ENCODE measurements around the gene WWOX. TPM values are rescaled to one million over a fixed set of nuclear protein-coding genes. Genes with fewer than 3 reads are reported as not detected.

Gene WWOX
- total and polyA plus RNA-seq, 2 of the 4 experiments (the other 2 are of a cell fraction) = 2.7 to 5.4 TPM

GRCh38 chr16:79067600-79067999, 968.1 kb downstream of the WWOX start:
- no peak overlapping the region for H4K91ac ChIP-seq (ENCODE audit: insufficient read depth, low read depth, low read length)
- H3K79me1 ChIP-seq (ENCODE audit: low read depth in 1 of 2, low read length in 2 of 2) = no peaks in the 10 kb centered on the region
- no peak overlapping the region for H2AFZ ChIP-seq (replicated peaks; ENCODE audit: low read length, poor library complexity)
- dilution Hi-C loops (cut with HindIII; ENCODE audit: low sequenced_read_pairs, unreplicated experiment) (no loop called here), in situ Hi-C loops (cut with MboI; ENCODE audit: low sequenced_read_pairs) (no loop called here), intact Hi-C loops (cut with micrococcal nuclease) (no loop called here)
- ChIA-PET CTCF (no interaction called here), POLR2A (ENCODE audit: unreplicated experiment) (no interaction called here)
- BruUV-seq (replicated peaks) = no TSS peak
- H4K5ac ChIP-seq (ENCODE audit: low read depth, low read length) = no peak overlapping the region
- WGBS, 2 experiments (ENCODE audit: extremely low coverage in 2 of 2, insufficient read length in 1 of 2) = no CpG with 5 or more reads among the region's 7 CpGs
- no peak overlapping the region for H2BK20ac ChIP-seq (ENCODE audit: low read depth, low read length)
- H4K8ac ChIP-seq (ENCODE audit: low read depth in 2 of 2, low read length in 2 of 2) = no peak overlapping the region
- H3K27ac ChIP-seq (ENCODE audit: insufficient read depth, low read length) = no peak overlapping the region
- no peak overlapping the region for H3K4me3 ChIP-seq (ENCODE audit: insufficient read depth, low read depth, low read length)
- no peak overlapping the region for H3K4me2 ChIP-seq (ENCODE audit: low read depth, low read length)
- no peak overlapping the region for H3K9ac ChIP-seq (ENCODE audit: low read depth, low read length)
- H3K9me1 ChIP-seq (ENCODE audit: insufficient read depth, low read length) = no peaks in the 10 kb centered on the region
- H2BK120ac ChIP-seq (ENCODE audit: low read depth, low read length) = no peak overlapping the region
- TF ChIP-seq RFX5 (IDR thresholded peaks at IDR 0.05; ENCODE audit: low read depth, low read length) (no peak), RCOR1 (IDR thresholded peaks at IDR 0.05; ENCODE audit: insufficient replicate concordance, low read length) (no peak), NFE2L2 (IDR thresholded peaks at IDR 0.05; ENCODE audit: low read depth, low read length) (no peak), CEBPB (IDR thresholded peaks at IDR 0.05; ENCODE audit: low read depth, low read length) (no peak), CTCF (conservative IDR thresholded peaks at IDR 0.05; ENCODE audit: low read depth, low read length) (no peak), SMC3 (IDR thresholded peaks at IDR 0.05; ENCODE audit: low read depth, low read length) (no peak)
- TF ChIP-seq, protein P1, sequence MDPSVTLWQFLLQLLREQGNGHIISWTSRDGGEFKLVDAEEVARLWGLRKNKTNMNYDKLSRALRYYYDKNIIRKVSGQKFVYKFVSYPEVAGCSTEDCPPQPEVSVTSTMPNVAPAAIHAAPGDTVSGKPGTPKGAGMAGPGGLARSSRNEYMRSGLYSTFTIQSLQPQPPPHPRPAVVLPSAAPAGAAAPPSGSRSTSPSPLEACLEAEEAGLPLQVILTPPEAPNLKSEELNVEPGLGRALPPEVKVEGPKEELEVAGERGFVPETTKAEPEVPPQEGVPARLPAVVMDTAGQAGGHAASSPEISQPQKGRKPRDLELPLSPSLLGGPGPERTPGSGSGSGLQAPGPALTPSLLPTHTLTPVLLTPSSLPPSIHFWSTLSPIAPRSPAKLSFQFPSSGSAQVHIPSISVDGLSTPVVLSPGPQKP (IDR thresholded peaks at IDR 0.05; ENCODE audit: borderline replicate concordance, low read depth, low read length) = no peak
- no peak overlapping the region for H2BK15ac ChIP-seq (ENCODE audit: low read depth, low read length)
- H2BK5ac ChIP-seq (ENCODE audit: low read depth, low read length, poor library complexity, severe bottlenecking) = no peak overlapping the region
- no peaks in the 10 kb centered on the region for H4K20me1 ChIP-seq (ENCODE audit: insufficient read depth, low read length)
- H3K36me3 ChIP-seq (ENCODE audit: control insufficient read depth, insufficient read depth, low read length) = no peaks in the 10 kb centered on the region
- H2AK9ac ChIP-seq (replicated peaks; ENCODE audit: low read depth, low read length, poor library complexity) = no peak overlapping the region
- no peaks in the 10 kb centered on the region for H3K27me3 ChIP-seq (ENCODE audit: control insufficient read depth, insufficient read depth, low read length)
- no peak overlapping the region for H3K14ac ChIP-seq (replicated peaks; ENCODE audit: low read depth, low read length)
- no peak overlapping the region for H3K23ac ChIP-seq (ENCODE audit: low read depth, low read length)
- H3K56ac ChIP-seq (ENCODE audit: extremely low read depth, insufficient read depth, low read length) = no peak overlapping the region
- DNase-seq = no peak
- ATAC-seq (ENCODE audit: low read depth) = no peak
- H2AK5ac ChIP-seq (ENCODE audit: low read depth, low read length) = no peak overlapping the region
- H3K4ac ChIP-seq (ENCODE audit: low read depth, low read length) = no peak overlapping the region
- no peak overlapping the region for H3K18ac ChIP-seq (ENCODE audit: low read depth, low read length)
- H3K9me3 ChIP-seq (ENCODE audit: control insufficient read depth, insufficient read depth, low read length) = peaks cover 23% of the 10 kb centered on the region
- no peaks in the 10 kb centered on the region for H3K4me1 ChIP-seq (ENCODE audit: control insufficient read depth, insufficient read depth, low read length)
